ENCODE measurements around the gene IL17D.

The IL17D gene

GRCh38 chr13:20711301-20712044 lies 8.0 kb downstream of the IL17D start:
- TF ChIP-seq CTCF (IDR thresholded peaks at IDR 0.05; ENCODE audit: low read depth, low read length, missing control alignments): peak; percentile 31
- no peak overlapping the region for H3K4me3 ChIP-seq (ENCODE audit: low read depth, low read length)
- DNase-seq (ENCODE audit: low read depth): no peak

GRCh38 chr13:20713014-20713376 lies 9.5 kb downstream of the IL17D start:
- TF ChIP-seq CTCF (IDR thresholded peaks at IDR 0.05; ENCODE audit: low read depth, low read length, missing control alignments): no peak
- DNase-seq (ENCODE audit: low read depth): no peak
- H3K4me3 ChIP-seq (ENCODE audit: low read depth, low read length): no peak overlapping the region

GRCh38 chr13:20713751-20714150 lies 10.3 kb downstream of the IL17D start:
- TF ChIP-seq CTCF (IDR thresholded peaks at IDR 0.05; ENCODE audit: low read depth, low read length, missing control alignments): no peak
- no peak for DNase-seq (ENCODE audit: low read depth)
- no peak overlapping the region for H3K4me3 ChIP-seq (ENCODE audit: low read depth, low read length)

GRCh38 chr13:20714161-20714560 lies 10.7 kb downstream of the IL17D start:
- TF ChIP-seq CTCF (IDR thresholded peaks at IDR 0.05; ENCODE audit: low read depth, low read length, missing control alignments): no peak
- no peak overlapping the region for H3K4me3 ChIP-seq (ENCODE audit: low read depth, low read length)
- DNase-seq (ENCODE audit: low read depth): no peak

- H3K4me3 ChIP-seq (ENCODE audit: low read depth, low read length): no peak overlapping the region
- no peak for DNase-seq (ENCODE audit: low read depth)
- no peak for TF ChIP-seq CTCF (IDR thresholded peaks at IDR 0.05; ENCODE audit: low read depth, low read length, missing control alignments)
Measured at GRCh38 chr13:20714563-20715329, 11.2 kb downstream of the IL17D start.

- TF ChIP-seq CTCF (IDR thresholded peaks at IDR 0.05; ENCODE audit: low read depth, low read length, missing control alignments): no peak
- no peak for DNase-seq (ENCODE audit: low read depth)
- H3K4me3 ChIP-seq (ENCODE audit: low read depth, low read length): no peak overlapping the region
Measured at GRCh38 chr13:20715330-20715712, 11.8 kb downstream of the IL17D start.
